Measurements from ENCODE around the gene ASIC1.

ASIC1 gene

GRCh38 chr12:50057000-50057841 lies at the start of gene ASIC1:
ASIC1 (plus strand) TSS chr12:50057596; CDS start chr12:50058767, 1,171 bp downstream.
- TF ChIP-seq POLR2A (IDR thresholded peaks at IDR 0.05; ENCODE audit: low read length) (no peak), GATA1 (IDR thresholded peaks at IDR 0.05; ENCODE audit: low read depth, low read length) (no peak)
- peak; percentile 50 to 59 for DNase-seq

- no peak for DNase-seq
- TF ChIP-seq POLR2A (IDR thresholded peaks at IDR 0.05; ENCODE audit: low read length) (no peak), GATA1 (IDR thresholded peaks at IDR 0.05; ENCODE audit: low read depth, low read length) (no peak)
Measured at GRCh38 chr12:50013361-50014147, 43.8 kb upstream of the ASIC1 start.

GRCh38 chr12:50014342-50014741 lies 43.1 kb upstream of the ASIC1 start:
- TF ChIP-seq GATA1 (IDR thresholded peaks at IDR 0.05; ENCODE audit: low read depth, low read length) (no peak), POLR2A (IDR thresholded peaks at IDR 0.05; ENCODE audit: low read length) (no peak)
- DNase-seq = no peak

GRCh38 chr12:50016501-50017475 lies 40.6 kb upstream of the ASIC1 start:
- peak in 1 of 2 experiments; percentile 29 for DNase-seq
- no peak for TF ChIP-seq GATA1 (IDR thresholded peaks at IDR 0.05; ENCODE audit: low read depth, low read length)
- no peak for TF ChIP-seq POLR2A (IDR thresholded peaks at IDR 0.05; ENCODE audit: low read length)

GRCh38 chr12:50017641-50018040 lies 39.8 kb upstream of the ASIC1 start:
- TF ChIP-seq GATA1 (IDR thresholded peaks at IDR 0.05; ENCODE audit: low read depth, low read length) = no peak
- TF ChIP-seq POLR2A (IDR thresholded peaks at IDR 0.05; ENCODE audit: low read length) = no peak
- no peak for DNase-seq

GRCh38 chr12:50018154-50018553 lies 39.2 kb upstream of the ASIC1 start:
- TF ChIP-seq GATA1 (IDR thresholded peaks at IDR 0.05; ENCODE audit: low read depth, low read length) = no peak
- TF ChIP-seq POLR2A (IDR thresholded peaks at IDR 0.05; ENCODE audit: low read length) = no peak
- no peak for DNase-seq

GRCh38 chr12:50018968-50019367 lies 38.4 kb upstream of the ASIC1 start:
- TF ChIP-seq GATA1 (IDR thresholded peaks at IDR 0.05; ENCODE audit: low read depth, low read length) (no peak), POLR2A (IDR thresholded peaks at IDR 0.05; ENCODE audit: low read length) (no peak)
- DNase-seq = peak in 1 of 2 experiments; percentile 17

- TF ChIP-seq POLR2A (IDR thresholded peaks at IDR 0.05; ENCODE audit: low read length) (no peak), GATA1 (IDR thresholded peaks at IDR 0.05; ENCODE audit: low read depth, low read length) (no peak)
- DNase-seq = no peak
Measured at GRCh38 chr12:50019524-50019923, 37.9 kb upstream of the ASIC1 start.

- DNase-seq = no peak
- TF ChIP-seq POLR2A (IDR thresholded peaks at IDR 0.05; ENCODE audit: low read length) (no peak), GATA1 (IDR thresholded peaks at IDR 0.05; ENCODE audit: low read depth, low read length) (no peak)
Measured at GRCh38 chr12:50021031-50021430, 36.4 kb upstream of the ASIC1 start.

GRCh38 chr12:50022903-50023302 lies 34.5 kb upstream of the ASIC1 start:
- no peak for DNase-seq
- TF ChIP-seq GATA1 (IDR thresholded peaks at IDR 0.05; ENCODE audit: low read depth, low read length) = no peak
- no peak for TF ChIP-seq POLR2A (IDR thresholded peaks at IDR 0.05; ENCODE audit: low read length)

- no peak for TF ChIP-seq GATA1 (IDR thresholded peaks at IDR 0.05; ENCODE audit: low read depth, low read length)
- DNase-seq = no peak
Measured at GRCh38 chr12:50024227-50024626, 33.2 kb upstream of the ASIC1 start.

- TF ChIP-seq POLR2A (IDR thresholded peaks at IDR 0.05; ENCODE audit: low read length) = no peak
- TF ChIP-seq GATA1 (IDR thresholded peaks at IDR 0.05; ENCODE audit: low read depth, low read length) = no peak
- DNase-seq = peak; percentile 69 to 81
Measured at GRCh38 chr12:50024805-50025186, 32.6 kb upstream of the ASIC1 start.
